Esophagus muscularis mucosa (tissue), 3 donors: ENCODE data around the gene SFTA2.

Experiments used
- POLR2A ChIP-seq: fragments of 450-650 bp; IDR thresholded peaks from one replicate; pipeline ENCODE4 v1.6.1; 2017; ENCODE audit warnings: antibody characterized with exemption, moderate library complexity, mild to moderate bottlenecking, low read depth
- TF ChIP-seq, protein P1 (sequence below), 3 experiments: fragments of 200-600 bp in 2 of 3; fragments of 450-650 bp in 1 of 3; sonication (generic) in 2 of 3; IDR thresholded peaks; one replicate each; pipeline ENCODE4 v1.5.1; 2017 to 2019; ENCODE audit warnings: antibody characterized with exemption in 3 of 3, mild to moderate bottlenecking in 2 of 3, moderate library complexity in 1 of 3

DNA sequence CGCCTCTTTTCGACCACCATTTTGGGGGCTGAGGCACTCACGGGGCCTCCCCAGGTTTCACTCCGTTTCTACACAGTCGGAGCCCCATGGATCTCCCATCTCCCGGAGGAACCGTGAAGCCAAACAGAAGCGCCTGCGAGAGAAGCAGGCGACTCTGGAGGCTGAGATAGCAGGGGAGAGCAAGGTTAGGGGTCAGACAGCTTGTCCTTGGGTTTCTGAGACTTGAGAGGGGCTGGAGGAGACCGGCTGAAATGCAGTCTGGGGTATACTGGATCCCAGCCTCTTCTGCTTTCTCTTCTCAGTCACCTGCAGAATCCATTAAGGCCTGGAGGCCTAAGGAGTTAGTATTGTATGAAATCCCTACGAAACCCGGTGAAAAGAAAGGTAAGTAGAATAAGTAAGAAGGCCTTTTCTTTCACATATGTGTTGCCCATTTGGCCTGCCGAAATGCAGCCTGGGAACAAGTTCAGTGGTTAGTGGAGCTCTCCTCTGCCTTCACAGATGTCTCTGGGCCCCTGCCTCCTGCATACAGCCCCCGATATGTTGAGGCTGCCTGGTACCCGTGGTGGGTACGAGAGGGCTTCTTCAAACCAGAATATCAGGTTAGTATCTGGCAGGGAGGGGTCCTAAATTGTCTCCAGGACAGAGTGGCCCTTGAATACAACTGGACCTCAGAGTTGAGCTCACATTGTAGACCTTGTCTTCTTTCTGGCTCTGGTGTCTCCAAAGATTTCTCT is 16.9 kb downstream of the SFTA2 start:
- TF ChIP-seq, protein P1, sequence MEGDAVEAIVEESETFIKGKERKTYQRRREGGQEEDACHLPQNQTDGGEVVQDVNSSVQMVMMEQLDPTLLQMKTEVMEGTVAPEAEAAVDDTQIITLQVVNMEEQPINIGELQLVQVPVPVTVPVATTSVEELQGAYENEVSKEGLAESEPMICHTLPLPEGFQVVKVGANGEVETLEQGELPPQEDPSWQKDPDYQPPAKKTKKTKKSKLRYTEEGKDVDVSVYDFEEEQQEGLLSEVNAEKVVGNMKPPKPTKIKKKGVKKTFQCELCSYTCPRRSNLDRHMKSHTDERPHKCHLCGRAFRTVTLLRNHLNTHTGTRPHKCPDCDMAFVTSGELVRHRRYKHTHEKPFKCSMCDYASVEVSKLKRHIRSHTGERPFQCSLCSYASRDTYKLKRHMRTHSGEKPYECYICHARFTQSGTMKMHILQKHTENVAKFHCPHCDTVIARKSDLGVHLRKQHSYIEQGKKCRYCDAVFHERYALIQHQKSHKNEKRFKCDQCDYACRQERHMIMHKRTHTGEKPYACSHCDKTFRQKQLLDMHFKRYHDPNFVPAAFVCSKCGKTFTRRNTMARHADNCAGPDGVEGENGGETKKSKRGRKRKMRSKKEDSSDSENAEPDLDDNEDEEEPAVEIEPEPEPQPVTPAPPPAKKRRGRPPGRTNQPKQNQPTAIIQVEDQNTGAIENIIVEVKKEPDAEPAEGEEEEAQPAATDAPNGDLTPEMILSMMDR (IDR thresholded peaks at IDR 0.05): no peak
- no peak for TF ChIP-seq POLR2A
